ENCODE data around the gene SLCO1B3. TPM values are rescaled to one million over a fixed set of nuclear protein-coding genes. Genes with fewer than 3 reads are reported as not detected.

Gene SLCO1B3
- polyA plus RNA-seq, 2 of the 4 experiments (the other 2 are of a cell fraction), result 25.6 to 73.8 TPM

DNA sequence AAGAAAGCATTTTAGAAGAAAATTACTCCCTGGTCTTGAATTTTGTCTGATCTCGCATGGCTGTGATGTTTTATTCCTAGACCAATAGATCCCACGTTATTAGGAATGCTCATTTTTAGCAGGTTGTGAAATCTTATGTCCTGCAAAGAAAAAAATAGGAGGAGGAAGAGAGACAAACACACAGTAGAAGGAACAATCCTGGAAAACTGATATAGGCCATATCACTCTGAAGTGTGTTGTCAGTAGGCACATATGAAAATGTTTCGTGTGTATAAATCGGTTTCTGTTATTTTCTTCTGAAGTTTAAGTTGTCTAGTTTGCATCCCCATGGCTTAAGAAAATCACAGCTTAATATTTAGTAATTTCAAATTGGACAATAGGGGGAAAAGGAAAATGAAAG, 12.4 kb downstream of the SLCO1B3 start:
- FAIRE-seq, result peak; percentile 74
- peak; percentile 64 to 75; a peak in 5 of 6 replicates for ATAC-seq
- POLR2A ChIA-PET, result no interaction called here
- 3% methylated on average over 4 of the region's 4 CpGs for WGBS (ENCODE audit: missing lambda C conversion rate)
- CTCF ChIA-PET, result no interaction called here
- TF ChIP-seq JUNB (IDR thresholded peaks at IDR 0.05) (no peak), MAFK (IDR thresholded peaks at IDR 0.05; ENCODE audit: partially characterized antibody) (no peak), EHMT2 (IDR thresholded peaks at IDR 0.05; ENCODE audit: low read depth) (no peak), ZSCAN20 (CRISPR knock-in tag; IDR thresholded peaks at IDR 0.05) (no peak)
- peak in 1 of 2 experiments; percentile 16 for DNase-seq (ENCODE audit: low read depth in 1 of 2, low spot score in 1 of 2)
- Histone ChIP-seq H3K4me3 (peak overlapping the region; percentile 46), H3K4me2 (peak overlapping the region; percentile 88), H3K9me3 (no peaks in the 10 kb centered on the region), H3K4me1 (peaks cover 25% of the 10 kb centered on the region; the same call in 2 of the 3 replicates), H3K27ac (peak overlapping the region; percentile 77 to 86)

DNA sequence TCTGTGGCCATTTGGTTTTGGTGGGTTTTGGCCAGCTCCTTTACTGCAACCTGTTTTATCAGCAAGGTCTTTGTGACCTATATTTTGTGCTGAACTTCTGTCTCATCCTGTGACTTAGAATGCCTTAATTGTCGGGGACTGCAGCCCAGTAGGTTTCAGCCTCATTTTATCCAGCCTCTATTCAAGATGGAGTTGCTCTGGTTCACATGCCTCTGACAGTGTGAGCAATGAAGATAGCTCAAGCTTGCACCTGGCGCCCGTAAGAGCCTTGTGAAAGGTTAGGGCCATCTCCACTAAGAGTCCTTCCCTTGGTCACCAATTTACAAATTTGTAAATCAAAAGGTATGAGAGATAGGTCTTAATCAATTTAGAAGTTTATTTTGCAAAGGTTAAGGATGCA, 19.4 kb downstream of the SLCO1B3 start:
- FAIRE-seq (no peak), ATAC-seq (no peak; a peak in 1 of 6 replicates), DNase-seq (ENCODE audit: low read depth in 1 of 2, low spot score in 1 of 2) (no peak)
- Histone ChIP-seq H3K4me1 (peaks cover 62% of the 10 kb centered on the region), H3K9me3 (no peaks in the 10 kb centered on the region), H3K4me3 (no peak overlapping the region), H3K27ac (peak overlapping the region; percentile 68 to 76), H3K4me2 (peak overlapping the region; percentile 49)
- CTCF ChIA-PET, result no interaction called here
- 85% methylated on average over 3 of the region's 3 CpGs for WGBS (ENCODE audit: missing lambda C conversion rate)
- POLR2A ChIA-PET, result no interaction called here
- TF ChIP-seq EHF (CRISPR knock-in tag; IDR thresholded peaks at IDR 0.05) (peak; percentile 93), JUNB (IDR thresholded peaks at IDR 0.05) (no peak), RNF2 (IDR thresholded peaks at IDR 0.05; ENCODE audit: borderline replicate concordance, low read depth) (no peak), RAD21 (conservative IDR thresholded peaks at IDR 0.05 in 1 of 2, IDR thresholded peaks at IDR 0.05 in 1 of 2) (no peak), ESRRA (IDR thresholded peaks at IDR 0.05; ENCODE audit: borderline replicate concordance, low read length) (no peak), MYC (IDR thresholded peaks at IDR 0.05; ENCODE audit: borderline replicate concordance, low read length) (no peak), CHD4 (IDR thresholded peaks at IDR 0.05; ENCODE audit: borderline replicate concordance) (no peak), POLR2AphosphoS2 (conservative IDR thresholded peaks at IDR 0.05; ENCODE audit: low read length) (no peak), POLR2A (IDR thresholded peaks at IDR 0.05; ENCODE audit: low read length) (no peak), NR3C1 (IDR thresholded peaks at IDR 0.05) (no peak), FOSL2 (IDR thresholded peaks at IDR 0.05) (no peak), FOSL2 (CRISPR knock-in tag; IDR thresholded peaks at IDR 0.05) (no peak), KDM5A (IDR thresholded peaks at IDR 0.05) (no peak), CHD2 (IDR thresholded peaks at IDR 0.05; ENCODE audit: low read length, partially characterized antibody) (no peak), HDAC2 (IDR thresholded peaks at IDR 0.05) (no peak), EP300 (IDR thresholded peaks at IDR 0.05) (no peak), RCOR1 (IDR thresholded peaks at IDR 0.05; ENCODE audit: low read depth, low read length) (no peak), SREBF2 (IDR thresholded peaks at IDR 0.05) (no peak), EHMT2 (IDR thresholded peaks at IDR 0.05; ENCODE audit: low read depth) (no peak), ZFP36 (IDR thresholded peaks at IDR 0.05; ENCODE audit: borderline replicate concordance, partially characterized antibody) (no peak), ZSCAN20 (CRISPR knock-in tag; IDR thresholded peaks at IDR 0.05) (peak; percentile 93)
- TF ChIP-seq, protein P1, sequence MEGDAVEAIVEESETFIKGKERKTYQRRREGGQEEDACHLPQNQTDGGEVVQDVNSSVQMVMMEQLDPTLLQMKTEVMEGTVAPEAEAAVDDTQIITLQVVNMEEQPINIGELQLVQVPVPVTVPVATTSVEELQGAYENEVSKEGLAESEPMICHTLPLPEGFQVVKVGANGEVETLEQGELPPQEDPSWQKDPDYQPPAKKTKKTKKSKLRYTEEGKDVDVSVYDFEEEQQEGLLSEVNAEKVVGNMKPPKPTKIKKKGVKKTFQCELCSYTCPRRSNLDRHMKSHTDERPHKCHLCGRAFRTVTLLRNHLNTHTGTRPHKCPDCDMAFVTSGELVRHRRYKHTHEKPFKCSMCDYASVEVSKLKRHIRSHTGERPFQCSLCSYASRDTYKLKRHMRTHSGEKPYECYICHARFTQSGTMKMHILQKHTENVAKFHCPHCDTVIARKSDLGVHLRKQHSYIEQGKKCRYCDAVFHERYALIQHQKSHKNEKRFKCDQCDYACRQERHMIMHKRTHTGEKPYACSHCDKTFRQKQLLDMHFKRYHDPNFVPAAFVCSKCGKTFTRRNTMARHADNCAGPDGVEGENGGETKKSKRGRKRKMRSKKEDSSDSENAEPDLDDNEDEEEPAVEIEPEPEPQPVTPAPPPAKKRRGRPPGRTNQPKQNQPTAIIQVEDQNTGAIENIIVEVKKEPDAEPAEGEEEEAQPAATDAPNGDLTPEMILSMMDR (IDR thresholded peaks at IDR 0.05), result no peak
- TF ChIP-seq, protein P2, sequence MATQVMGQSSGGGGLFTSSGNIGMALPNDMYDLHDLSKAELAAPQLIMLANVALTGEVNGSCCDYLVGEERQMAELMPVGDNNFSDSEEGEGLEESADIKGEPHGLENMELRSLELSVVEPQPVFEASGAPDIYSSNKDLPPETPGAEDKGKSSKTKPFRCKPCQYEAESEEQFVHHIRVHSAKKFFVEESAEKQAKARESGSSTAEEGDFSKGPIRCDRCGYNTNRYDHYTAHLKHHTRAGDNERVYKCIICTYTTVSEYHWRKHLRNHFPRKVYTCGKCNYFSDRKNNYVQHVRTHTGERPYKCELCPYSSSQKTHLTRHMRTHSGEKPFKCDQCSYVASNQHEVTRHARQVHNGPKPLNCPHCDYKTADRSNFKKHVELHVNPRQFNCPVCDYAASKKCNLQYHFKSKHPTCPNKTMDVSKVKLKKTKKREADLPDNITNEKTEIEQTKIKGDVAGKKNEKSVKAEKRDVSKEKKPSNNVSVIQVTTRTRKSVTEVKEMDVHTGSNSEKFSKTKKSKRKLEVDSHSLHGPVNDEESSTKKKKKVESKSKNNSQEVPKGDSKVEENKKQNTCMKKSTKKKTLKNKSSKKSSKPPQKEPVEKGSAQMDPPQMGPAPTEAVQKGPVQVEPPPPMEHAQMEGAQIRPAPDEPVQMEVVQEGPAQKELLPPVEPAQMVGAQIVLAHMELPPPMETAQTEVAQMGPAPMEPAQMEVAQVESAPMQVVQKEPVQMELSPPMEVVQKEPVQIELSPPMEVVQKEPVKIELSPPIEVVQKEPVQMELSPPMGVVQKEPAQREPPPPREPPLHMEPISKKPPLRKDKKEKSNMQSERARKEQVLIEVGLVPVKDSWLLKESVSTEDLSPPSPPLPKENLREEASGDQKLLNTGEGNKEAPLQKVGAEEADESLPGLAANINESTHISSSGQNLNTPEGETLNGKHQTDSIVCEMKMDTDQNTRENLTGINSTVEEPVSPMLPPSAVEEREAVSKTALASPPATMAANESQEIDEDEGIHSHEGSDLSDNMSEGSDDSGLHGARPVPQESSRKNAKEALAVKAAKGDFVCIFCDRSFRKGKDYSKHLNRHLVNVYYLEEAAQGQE (IDR thresholded peaks at IDR 0.05), result no peak
- TF ChIP-seq, protein P3, sequence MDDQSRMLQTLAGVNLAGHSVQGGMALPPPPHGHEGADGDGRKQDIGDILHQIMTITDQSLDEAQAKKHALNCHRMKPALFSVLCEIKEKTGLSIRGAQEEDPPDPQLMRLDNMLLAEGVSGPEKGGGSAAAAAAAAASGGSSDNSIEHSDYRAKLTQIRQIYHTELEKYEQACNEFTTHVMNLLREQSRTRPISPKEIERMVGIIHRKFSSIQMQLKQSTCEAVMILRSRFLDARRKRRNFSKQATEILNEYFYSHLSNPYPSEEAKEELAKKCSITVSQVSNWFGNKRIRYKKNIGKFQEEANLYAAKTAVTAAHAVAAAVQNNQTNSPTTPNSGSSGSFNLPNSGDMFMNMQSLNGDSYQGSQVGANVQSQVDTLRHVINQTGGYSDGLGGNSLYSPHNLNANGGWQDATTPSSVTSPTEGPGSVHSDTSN (IDR thresholded peaks at IDR 0.05), result no peak
- TF ChIP-seq, protein P4, sequence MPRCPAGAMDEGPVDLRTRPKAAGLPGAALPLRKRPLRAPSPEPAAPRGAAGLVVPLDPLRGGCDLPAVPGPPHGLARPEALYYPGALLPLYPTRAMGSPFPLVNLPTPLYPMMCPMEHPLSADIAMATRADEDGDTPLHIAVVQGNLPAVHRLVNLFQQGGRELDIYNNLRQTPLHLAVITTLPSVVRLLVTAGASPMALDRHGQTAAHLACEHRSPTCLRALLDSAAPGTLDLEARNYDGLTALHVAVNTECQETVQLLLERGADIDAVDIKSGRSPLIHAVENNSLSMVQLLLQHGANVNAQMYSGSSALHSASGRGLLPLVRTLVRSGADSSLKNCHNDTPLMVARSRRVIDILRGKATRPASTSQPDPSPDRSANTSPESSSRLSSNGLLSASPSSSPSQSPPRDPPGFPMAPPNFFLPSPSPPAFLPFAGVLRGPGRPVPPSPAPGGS (IDR thresholded peaks at IDR 0.05), result no peak
- TF ChIP-seq, protein P5, sequence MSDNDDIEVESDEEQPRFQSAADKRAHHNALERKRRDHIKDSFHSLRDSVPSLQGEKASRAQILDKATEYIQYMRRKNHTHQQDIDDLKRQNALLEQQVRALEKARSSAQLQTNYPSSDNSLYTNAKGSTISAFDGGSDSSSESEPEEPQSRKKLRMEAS (IDR thresholded peaks at IDR 0.05), result no peak
- TF ChIP-seq, protein P6, sequence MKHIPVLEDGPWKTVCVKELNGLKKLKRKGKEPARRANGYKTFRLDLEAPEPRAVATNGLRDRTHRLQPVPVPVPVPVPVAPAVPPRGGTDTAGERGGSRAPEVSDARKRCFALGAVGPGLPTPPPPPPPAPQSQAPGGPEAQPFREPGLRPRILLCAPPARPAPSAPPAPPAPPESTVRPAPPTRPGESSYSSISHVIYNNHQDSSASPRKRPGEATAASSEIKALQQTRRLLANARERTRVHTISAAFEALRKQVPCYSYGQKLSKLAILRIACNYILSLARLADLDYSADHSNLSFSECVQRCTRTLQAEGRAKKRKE (CRISPR knock-in tag; IDR thresholded peaks at IDR 0.05; ENCODE audit: low read depth), result no peak
- TF ChIP-seq, protein P7, sequence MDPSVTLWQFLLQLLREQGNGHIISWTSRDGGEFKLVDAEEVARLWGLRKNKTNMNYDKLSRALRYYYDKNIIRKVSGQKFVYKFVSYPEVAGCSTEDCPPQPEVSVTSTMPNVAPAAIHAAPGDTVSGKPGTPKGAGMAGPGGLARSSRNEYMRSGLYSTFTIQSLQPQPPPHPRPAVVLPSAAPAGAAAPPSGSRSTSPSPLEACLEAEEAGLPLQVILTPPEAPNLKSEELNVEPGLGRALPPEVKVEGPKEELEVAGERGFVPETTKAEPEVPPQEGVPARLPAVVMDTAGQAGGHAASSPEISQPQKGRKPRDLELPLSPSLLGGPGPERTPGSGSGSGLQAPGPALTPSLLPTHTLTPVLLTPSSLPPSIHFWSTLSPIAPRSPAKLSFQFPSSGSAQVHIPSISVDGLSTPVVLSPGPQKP (IDR thresholded peaks at IDR 0.05; ENCODE audit: low read depth, low read length), result no peak

Measured in A549 (cell line).